IMR-90 (cell line): ENCODE measurements around the gene ACTMAP. TPM values are rescaled to one million over a fixed set of nuclear protein-coding genes. Genes with fewer than 3 reads are reported as not detected.

ENCODE experiments used
- ATAC-seq: fragments of 200-7000 bp; cut with Tn5 transposase; 2 replicates; pipeline ENCODE4 v1.9.1; 2020; ENCODE audit warnings: low read depth, mild to moderate bottlenecking, moderate library complexity
- BruUV-seq: library from RNA; stranded (reverse); fragments of 400-500 nt; replicated peaks from 2 replicates; lab custom pipeline; 2021; lab: Mats Ljungman, UMichigan
- CTCF ChIA-PET: fragments of 300-600 bp; formaldehyde crosslinking; extraction: SDS; loops from one replicate; lab custom pipeline; 2021; ENCODE audit warnings: antibody characterized with exemption; lab: Yijun Ruan, JAX
- POLR2A ChIA-PET: fragments of 300-600 bp; sonication (Branson Sonifier 250); formaldehyde crosslinking; loops from one replicate; lab custom pipeline; 2022; ENCODE audit warnings: antibody characterized with exemption; ENCODE audit not compliant: unreplicated experiment; lab: Charles Lee
- DNase-seq: peaks from one replicate; pipeline ENCODE4 v3.0.0; 2013
- H2AFZ ChIP-seq: replicated peaks from 2 replicates; pipeline ENCODE3; 2013; ENCODE audit warnings: low read length, mild to moderate bottlenecking; ENCODE audit not compliant: poor library complexity
- H2AK5ac ChIP-seq: 2 replicates; pipeline ENCODE4 v1.6.1; 2013; ENCODE audit warnings: low read depth, low read length, inconsistent platforms
- H2AK9ac ChIP-seq: replicated peaks from 2 replicates; pipeline ENCODE3; 2013; ENCODE audit warnings: mild to moderate bottlenecking, low read depth, low read length, moderate library complexity; ENCODE audit not compliant: poor library complexity
- H2BK120ac ChIP-seq: 2 replicates; pipeline ENCODE4 v1.6.1; 2013; ENCODE audit warnings: low read depth, low read length, inconsistent platforms
- H2BK15ac ChIP-seq: 3 replicates; pipeline ENCODE4 v1.6.1; 2013; ENCODE audit warnings: low read depth, low read length, inconsistent platforms
- H2BK20ac ChIP-seq: 2 replicates; pipeline ENCODE4 v1.6.1; 2013; ENCODE audit warnings: low read depth, mild to moderate bottlenecking, inconsistent platforms, low read length, moderate library complexity
- H2BK5ac ChIP-seq: 2 replicates; pipeline ENCODE4 v1.6.1; 2013; ENCODE audit warnings: mild to moderate bottlenecking, low read depth, low read length, inconsistent platforms; ENCODE audit not compliant: poor library complexity, severe bottlenecking
- H3K14ac ChIP-seq: replicated peaks from 2 replicates; pipeline ENCODE4 v1.6.1; 2013; ENCODE audit warnings: low read depth, low read length, inconsistent platforms
- H3K18ac ChIP-seq: 2 replicates; pipeline ENCODE4 v1.6.1; 2013; ENCODE audit warnings: low read depth, low read length, control low read depth
- H3K23ac ChIP-seq: 2 replicates; pipeline ENCODE4 v1.6.1; 2013; ENCODE audit warnings: low read depth, low read length, inconsistent platforms
- H3K27ac ChIP-seq: 2 replicates; pipeline ENCODE4 v1.5.1; 2013; ENCODE audit warnings: mild to moderate bottlenecking, control low read depth, low read length; ENCODE audit not compliant: insufficient read depth
- H3K27me3 ChIP-seq: 2 replicates; pipeline ENCODE4 v1.6.1; 2013; ENCODE audit warnings: low read length; ENCODE audit not compliant: control insufficient read depth, insufficient read depth
- H3K36me3 ChIP-seq: 2 replicates; pipeline ENCODE4 v1.6.1; 2013; ENCODE audit warnings: low read length, mixed read lengths; ENCODE audit not compliant: control insufficient read depth, insufficient read depth
- H3K4ac ChIP-seq: 2 replicates; pipeline ENCODE4 v1.6.1; 2013; ENCODE audit warnings: low read depth, low read length, inconsistent platforms
- H3K4me1 ChIP-seq: 2 replicates; pipeline ENCODE4 v1.6.1; 2013; ENCODE audit warnings: low read length, mixed read lengths; ENCODE audit not compliant: control insufficient read depth, insufficient read depth
- H3K4me2 ChIP-seq: 2 replicates; pipeline ENCODE4 v1.6.1; 2013; ENCODE audit warnings: low read depth, mild to moderate bottlenecking, control low read depth, low read length, moderate library complexity
- H3K4me3 ChIP-seq: 2 replicates; pipeline ENCODE4 v1.5.1; 2013; ENCODE audit warnings: low read depth, mild to moderate bottlenecking, control low read depth, low read length, moderate library complexity; ENCODE audit not compliant: insufficient read depth
- H3K56ac ChIP-seq: 2 replicates; pipeline ENCODE4 v1.6.1; 2013; ENCODE audit warnings: low read length, inconsistent platforms; ENCODE audit not compliant: insufficient read depth; ENCODE audit errors: extremely low read depth
- H3K79me1 ChIP-seq, 2 experiments: 2 replicates each; pipeline ENCODE4 v1.6.1; 2013; ENCODE audit warnings: low read length in 2 of 2, inconsistent platforms in 1 of 2, low read depth in 1 of 2
- H3K9ac ChIP-seq: 2 replicates; pipeline ENCODE4 v1.6.1; 2013; ENCODE audit warnings: low read depth, low read length, control low read depth
- H3K9me1 ChIP-seq: 2 replicates; pipeline ENCODE4 v1.6.1; 2013; ENCODE audit warnings: low read length, inconsistent platforms; ENCODE audit not compliant: insufficient read depth
- H3K9me3 ChIP-seq: 2 replicates; pipeline ENCODE4 v1.6.1; 2013; ENCODE audit warnings: low read length; ENCODE audit not compliant: control insufficient read depth, insufficient read depth
- H4K20me1 ChIP-seq: 2 replicates; pipeline ENCODE4 v1.6.1; 2013; ENCODE audit warnings: low read length, inconsistent platforms; ENCODE audit not compliant: insufficient read depth
- H4K5ac ChIP-seq: 2 replicates; pipeline ENCODE4 v1.6.1; 2013; ENCODE audit warnings: mild to moderate bottlenecking, low read depth, low read length, control low read depth
- H4K8ac ChIP-seq, 2 experiments: 2 replicates each; pipeline ENCODE4 v1.6.1; 2013; ENCODE audit warnings: low read depth in 2 of 2, low read length in 2 of 2, control low read depth in 1 of 2, inconsistent platforms in 1 of 2
- H4K91ac ChIP-seq: 2 replicates; pipeline ENCODE4 v1.6.1; 2013; ENCODE audit warnings: low read depth, low read length, inconsistent platforms; ENCODE audit not compliant: insufficient read depth
- BHLHE40 ChIP-seq: fragments of 150-350 bp; IDR thresholded peaks from 2 replicates; pipeline ENCODE4 v1.6.1; 2016; ENCODE audit warnings: mild to moderate bottlenecking, low read depth, low read length
- CEBPB ChIP-seq: IDR thresholded peaks from 2 replicates; pipeline ENCODE4 v1.6.1; 2012; ENCODE audit warnings: low read depth, low read length, improper control_type of control experiment
- CHD1 ChIP-seq: IDR thresholded peaks from 2 replicates; pipeline ENCODE4 v1.6.1; 2012; ENCODE audit warnings: low read depth, low read length, improper control_type of control experiment
- ELK1 ChIP-seq: fragments of 150-350 bp; IDR thresholded peaks from 2 replicates; pipeline ENCODE4 v1.6.1; 2016; ENCODE audit warnings: low read depth, mild to moderate bottlenecking, low read length, moderate library complexity, borderline replicate concordance
- FOS ChIP-seq: fragments of 150-350 bp; IDR thresholded peaks from 2 replicates; pipeline ENCODE4 v1.6.1; 2016; ENCODE audit warnings: low read depth, low read length
- MAFK ChIP-seq: IDR thresholded peaks from 2 replicates; pipeline ENCODE4 v1.6.1; 2012; ENCODE audit warnings: low read depth, low read length, improper control_type of control experiment
- MAZ ChIP-seq: IDR thresholded peaks from 2 replicates; pipeline ENCODE4 v1.6.1; 2012; ENCODE audit warnings: low read depth, mild to moderate bottlenecking, low read length, improper control_type of control experiment, moderate library complexity, borderline replicate concordance
- MXI1 ChIP-seq: IDR thresholded peaks from 2 replicates; pipeline ENCODE4 v1.6.1; 2012; ENCODE audit warnings: low read depth, mild to moderate bottlenecking, low read length, moderate library complexity, borderline replicate concordance
- NFE2L2 ChIP-seq: fragments of 150-350 bp; IDR thresholded peaks from 2 replicates; pipeline ENCODE4 v1.6.1; 2016; ENCODE audit warnings: low read depth, mild to moderate bottlenecking, low read length
- POLR2A ChIP-seq: IDR thresholded peaks from 2 replicates; pipeline ENCODE4 v1.6.1; 2012; ENCODE audit warnings: mild to moderate bottlenecking, low read depth, low read length
- RAD21 ChIP-seq: IDR thresholded peaks from 2 replicates; pipeline ENCODE4 v1.6.1; 2012; ENCODE audit warnings: low read length, improper control_type of control experiment
- RCOR1 ChIP-seq: IDR thresholded peaks from 2 replicates; pipeline ENCODE4 v1.6.1; 2012; ENCODE audit warnings: mild to moderate bottlenecking, low read length, improper control_type of control experiment; ENCODE audit not compliant: insufficient replicate concordance
- RFX5 ChIP-seq: IDR thresholded peaks from 2 replicates; pipeline ENCODE4 v1.8.0; 2012; ENCODE audit warnings: low read depth, mild to moderate bottlenecking, low read length, moderate library complexity
- SMC3 ChIP-seq: fragments of 150-350 bp; IDR thresholded peaks from 2 replicates; pipeline ENCODE4 v1.6.1; 2016; ENCODE audit warnings: low read depth, mild to moderate bottlenecking, antibody characterized with exemption, low read length, moderate library complexity
- WGBS, 2 experiments: methylation state at CpG; one replicate each; pipeline versions ENCODE4 v1.1.5 to v1.1.7; 2013; ENCODE audit warnings: missing lambda C conversion rate in 2 of 2; ENCODE audit not compliant: insufficient read length in 1 of 2; ENCODE audit errors: extremely low coverage in 2 of 2; 5-methylcytosine and 5-hydroxymethylcytosine counted together
- dilution Hi-C: fragments of 300-500 bp; cut with HindIII; formaldehyde crosslinking; loops from one replicate; pipeline ENCODE4 v1.14.3; 2018; ENCODE audit warnings: low sequenced_read_pairs; ENCODE audit not compliant: unreplicated experiment
- in situ Hi-C: fragments of 300-500 bp; cut with MboI; formaldehyde crosslinking; loops from 3 replicates; pipeline ENCODE4 v1.14.3; 2019; ENCODE audit warnings: low sequenced_read_pairs, inconsistent platforms, mixed read lengths
- intact Hi-C: fragments of 100-400 bp; cut with micrococcal nuclease; formaldehyde crosslinking; loops from 2 replicates; pipeline ENCODE4 v1.10.0; 2022
- polyA plus RNA-seq, 3 experiments: library from polyadenylated mRNA; depleted of rRNA; stranded (reverse); fragments of >200 nt; gene quantifications; 2 replicates each; pipeline ENCODE4 v1.2.3, GENCODE V29; 2012; ENCODE audit warnings: low replicate concordance in 1 of 3
- total RNA-seq: library from RNA; depleted of rRNA; stranded (reverse); fragments of >200 nt; gene quantifications from 2 replicates; pipeline ENCODE4 v1.2.3, GENCODE V29; 2012
- TF ChIP-seq, protein P1 (sequence below): fragments of 150-350 bp; IDR thresholded peaks from 2 replicates; pipeline ENCODE4 v1.6.1; 2017; ENCODE audit warnings: mild to moderate bottlenecking, antibody characterized with exemption, low read length, low read depth
- TF ChIP-seq, protein P2 (sequence below): conservative IDR thresholded peaks from 2 replicates; pipeline ENCODE4 v1.5.1; 2012; ENCODE audit warnings: mild to moderate bottlenecking, low read depth, low read length, improper control_type of control experiment

The ACTMAP gene
- total and polyA plus RNA-seq, 2 of the 4 experiments (the other 2 are of a cell fraction), result 0.54 to 5.4 TPM

DNA sequence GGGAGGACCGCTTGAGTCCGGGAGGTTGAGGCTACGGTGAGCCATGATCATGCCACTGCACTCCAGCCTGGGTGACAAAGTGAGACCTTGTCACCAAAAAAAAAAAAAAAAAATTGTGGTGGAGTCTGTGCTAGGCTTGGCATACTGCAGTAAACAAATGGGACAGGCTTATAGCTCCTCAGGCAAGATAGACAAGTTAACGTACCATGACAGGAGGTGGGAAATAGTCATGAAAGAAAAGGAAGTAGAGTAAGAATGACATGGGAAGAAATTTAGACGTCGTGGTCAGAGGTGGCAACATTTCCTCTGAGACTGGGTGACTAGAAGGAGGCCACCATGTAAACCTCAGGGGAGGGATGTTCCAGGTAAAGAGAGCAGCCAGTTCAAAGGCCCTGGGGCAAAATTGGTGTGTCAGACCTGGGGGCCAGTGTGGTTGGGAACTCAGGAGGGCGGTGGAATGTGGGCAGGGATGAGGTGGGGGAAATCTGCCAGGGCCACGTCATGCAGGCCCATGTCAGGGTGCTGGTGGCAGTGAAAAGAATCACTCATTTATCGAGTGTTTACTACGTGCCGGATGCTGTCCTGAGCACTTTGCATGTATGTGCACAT, 6.3 kb upstream of the ACTMAP start:
- Histone ChIP-seq H4K20me1 (peaks cover 35% of the 10 kb centered on the region), H3K23ac (no peak overlapping the region), H3K9me1 (peaks cover 9% of the 10 kb centered on the region; the same call in 1 of the 2 replicates), H3K9me3 (no peaks in the 10 kb centered on the region), H2AFZ (no peak overlapping the region), H4K91ac (no peak overlapping the region), H4K8ac (no peak overlapping the region), H3K9ac (no peak overlapping the region), H2BK20ac (no peak overlapping the region), H3K27ac (no peak overlapping the region), H3K4me2 (no peak overlapping the region), H3K4me1 (peaks cover 2% of the 10 kb centered on the region; the same call in 1 of the 2 replicates), H2AK9ac (no peak overlapping the region), H3K27me3 (no peaks in the 10 kb centered on the region), H2BK5ac (no peak overlapping the region), H2AK5ac (no peak overlapping the region), H2BK120ac (no peak overlapping the region), H4K5ac (no peak overlapping the region), H3K4me3 (no peak overlapping the region), H3K36me3 (peaks cover 56% of the 10 kb centered on the region), H3K56ac (no peak overlapping the region), H3K18ac (no peak overlapping the region), H3K4ac (no peak overlapping the region), H3K14ac (no peak overlapping the region), H3K79me1 (peaks cover 27 to 57% of the 10 kb centered on the region in 2 experiments), H2BK15ac (no peak overlapping the region)
- WGBS, 2 experiments, result 96% methylated on average over 3 of the region's 11 CpGs; no CpG with 5 or more reads in 1 of the 2 experiments
- intact Hi-C loops, result no loop called here
- ATAC-seq, result no peak
- ChIA-PET CTCF (no interaction called here), POLR2A (no interaction called here)
- BruUV-seq, result no TSS peak
- in situ Hi-C loops, result no loop called here
- DNase-seq, result no peak
- dilution Hi-C loops, result no loop called here
- TF ChIP-seq SMC3 (no peak), MAFK (no peak), RAD21 (no peak), BHLHE40 (no peak), POLR2A (no peak), RCOR1 (no peak), RFX5 (no peak), NFE2L2 (no peak), FOS (no peak), CEBPB (no peak), MXI1 (no peak), ELK1 (no peak), CHD1 (no peak), MAZ (no peak)
- TF ChIP-seq, protein P1, sequence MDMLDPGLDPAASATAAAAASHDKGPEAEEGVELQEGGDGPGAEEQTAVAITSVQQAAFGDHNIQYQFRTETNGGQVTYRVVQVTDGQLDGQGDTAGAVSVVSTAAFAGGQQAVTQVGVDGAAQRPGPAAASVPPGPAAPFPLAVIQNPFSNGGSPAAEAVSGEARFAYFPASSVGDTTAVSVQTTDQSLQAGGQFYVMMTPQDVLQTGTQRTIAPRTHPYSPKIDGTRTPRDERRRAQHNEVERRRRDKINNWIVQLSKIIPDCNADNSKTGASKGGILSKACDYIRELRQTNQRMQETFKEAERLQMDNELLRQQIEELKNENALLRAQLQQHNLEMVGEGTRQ, result no peak
- TF ChIP-seq, protein P2, sequence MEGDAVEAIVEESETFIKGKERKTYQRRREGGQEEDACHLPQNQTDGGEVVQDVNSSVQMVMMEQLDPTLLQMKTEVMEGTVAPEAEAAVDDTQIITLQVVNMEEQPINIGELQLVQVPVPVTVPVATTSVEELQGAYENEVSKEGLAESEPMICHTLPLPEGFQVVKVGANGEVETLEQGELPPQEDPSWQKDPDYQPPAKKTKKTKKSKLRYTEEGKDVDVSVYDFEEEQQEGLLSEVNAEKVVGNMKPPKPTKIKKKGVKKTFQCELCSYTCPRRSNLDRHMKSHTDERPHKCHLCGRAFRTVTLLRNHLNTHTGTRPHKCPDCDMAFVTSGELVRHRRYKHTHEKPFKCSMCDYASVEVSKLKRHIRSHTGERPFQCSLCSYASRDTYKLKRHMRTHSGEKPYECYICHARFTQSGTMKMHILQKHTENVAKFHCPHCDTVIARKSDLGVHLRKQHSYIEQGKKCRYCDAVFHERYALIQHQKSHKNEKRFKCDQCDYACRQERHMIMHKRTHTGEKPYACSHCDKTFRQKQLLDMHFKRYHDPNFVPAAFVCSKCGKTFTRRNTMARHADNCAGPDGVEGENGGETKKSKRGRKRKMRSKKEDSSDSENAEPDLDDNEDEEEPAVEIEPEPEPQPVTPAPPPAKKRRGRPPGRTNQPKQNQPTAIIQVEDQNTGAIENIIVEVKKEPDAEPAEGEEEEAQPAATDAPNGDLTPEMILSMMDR, result no peak
